ENCODE data around the gene CAMTA2. TPM values are rescaled to one million over a fixed set of nuclear protein-coding genes. Genes with fewer than 3 reads are reported as not detected.

CAMTA2 gene
- total RNA-seq, 1 experiment from 2014 or later: 51.1 TPM

- no TSS peak for BruUV-seq (replicated peaks)
- peaks cover 18% of the 10 kb centered on the region for H4K20me1 ChIP-seq (ENCODE audit: insufficient read depth)
- peaks cover 28% of the 10 kb centered on the region for H3K4me1 ChIP-seq (replicated peaks; ENCODE audit: insufficient read depth)
- H3K36me3 ChIP-seq (ENCODE audit: low read depth): peaks cover 13% of the 10 kb centered on the region
- POLR2A ChIA-PET (ENCODE audit: unreplicated experiment): interaction anchor here (0.7 kb wide), 1 partner anchor 24 kb away, joined by 4 read pairs; no protein-coding TSS in a partner anchor
- peak within 1 kb of the TSS; percentile 98 for H2AFZ ChIP-seq
- H3K79me2 ChIP-seq (ENCODE audit: low read depth): peaks cover 34% of the 10 kb centered on the region
- H3F3A ChIP-seq (ENCODE audit: insufficient read depth, low read depth): peaks cover 60% of the 10 kb centered on the region
- intact Hi-C loops (cut with micrococcal nuclease; ENCODE audit: unreplicated experiment): no loop called here
- no peaks in the 10 kb centered on the region for H3K9me2 ChIP-seq (ENCODE audit: insufficient read depth)
- no peaks in the 10 kb centered on the region for H3K9me3 ChIP-seq (ENCODE audit: insufficient read depth, low read depth)
- TF ChIP-seq EZH2 (IDR thresholded peaks at IDR 0.05; ENCODE audit: low read depth): no peak
- no peak for TF ChIP-seq CTCF (conservative IDR thresholded peaks at IDR 0.05)
- no peak for DNase-seq
- peak within 1 kb of the TSS; percentile 84 for H3K4me2 ChIP-seq
- peak within 1 kb of the TSS; percentile 99 for H3K27ac ChIP-seq
- peak within 1 kb of the TSS; percentile 78 for H3K4me3 ChIP-seq
- CTCF ChIA-PET: interaction anchor here (0.5 kb wide), 1 partner anchor 111 kb away, joined by 3 read pairs; no protein-coding TSS in a partner anchor
- no peaks in the 10 kb centered on the region for H3K27me3 ChIP-seq (ENCODE audit: insufficient read depth, low read depth)
Measured at GRCh38 chr17:4950746-4951204, 36.7 kb downstream of the CAMTA2 start, which contains the start of gene ENO3. Gene ENO3, plus strand, starts transcription at chr17:4951119. Its CDS starts 711 bp downstream, at chr17:4951830.

GRCh38 chr17:4950075-4950745, 37.3 kb downstream of the CAMTA2 start:
- BruUV-seq (replicated peaks): TSS peak; percentile 69
- Histone ChIP-seq H3K9me2 (ENCODE audit: insufficient read depth) (no peaks in the 10 kb centered on the region), H3K9me3 (ENCODE audit: insufficient read depth, low read depth) (no peaks in the 10 kb centered on the region), H3K36me3 (ENCODE audit: low read depth) (peaks cover 17% of the 10 kb centered on the region), H2AFZ (peak overlapping the region; percentile 98), H3K4me2 (peak overlapping the region; percentile 84), H3K27ac (peak overlapping the region; percentile 99), H4K20me1 (ENCODE audit: insufficient read depth) (peaks cover 24% of the 10 kb centered on the region), H3K4me1 (replicated peaks; ENCODE audit: insufficient read depth) (peaks cover 33% of the 10 kb centered on the region), H3F3A (ENCODE audit: insufficient read depth, low read depth) (peaks cover 65% of the 10 kb centered on the region), H3K4me3 (peak overlapping the region; percentile 78), H3K27me3 (ENCODE audit: insufficient read depth, low read depth) (no peaks in the 10 kb centered on the region), H3K79me2 (ENCODE audit: low read depth) (peaks cover 39% of the 10 kb centered on the region)
- no peak for TF ChIP-seq CTCF (conservative IDR thresholded peaks at IDR 0.05)
- TF ChIP-seq EZH2 (IDR thresholded peaks at IDR 0.05; ENCODE audit: low read depth): no peak
- POLR2A ChIA-PET (ENCODE audit: unreplicated experiment): interaction anchor here (0.7 kb wide), 1 partner anchor 160 kb away, joined by 9 read pairs; no protein-coding TSS in a partner anchor
- CTCF ChIA-PET: interaction anchor here (0.6 to 0.9 kb wide), 2 partner anchors 15 to 469 kb away, joined by 3 read pairs; partner anchors contain the start of genes NUP88 and RPAIN
- intact Hi-C loops (cut with micrococcal nuclease; ENCODE audit: unreplicated experiment): no loop called here
- DNase-seq: peak in 1 of 2 experiments; percentile 53

- peak overlapping the region; percentile 74 for H2AFZ ChIP-seq
- BruUV-seq (replicated peaks): no TSS peak
- no peaks in the 10 kb centered on the region for H3K27me3 ChIP-seq (ENCODE audit: insufficient read depth, low read depth)
- H3K4me3 ChIP-seq: peak overlapping the region; percentile 99
- H3K4me1 ChIP-seq (replicated peaks; ENCODE audit: insufficient read depth): peaks cover 39% of the 10 kb centered on the region
- intact Hi-C loops (cut with micrococcal nuclease; ENCODE audit: unreplicated experiment): loop anchor here (1.0 to 10.0 kb wide), 5 partner anchors 9 to 239 kb away; partner anchors contain the start of genes ARRB2, MINK1, RNF167 and SLC25A11
- TF ChIP-seq CTCF (conservative IDR thresholded peaks at IDR 0.05) (no peak), EZH2 (IDR thresholded peaks at IDR 0.05; ENCODE audit: low read depth) (no peak)
- CTCF ChIA-PET: interaction anchor here (0.6 to 0.9 kb wide), 3 partner anchors 15 to 470 kb away, joined by 3 read pairs; partner anchors contain the start of genes NUP88 and RPAIN
- H3F3A ChIP-seq (ENCODE audit: insufficient read depth, low read depth): peaks cover 72% of the 10 kb centered on the region
- peaks cover 21% of the 10 kb centered on the region for H3K36me3 ChIP-seq (ENCODE audit: low read depth)
- peak; percentile 73 to 94 for DNase-seq
- H3K4me2 ChIP-seq: peak overlapping the region; percentile 84
- H3K9me2 ChIP-seq (ENCODE audit: insufficient read depth): no peaks in the 10 kb centered on the region
- peak overlapping the region; percentile 99 for H3K27ac ChIP-seq
- H3K79me2 ChIP-seq (ENCODE audit: low read depth): peaks cover 46% of the 10 kb centered on the region
- POLR2A ChIA-PET (ENCODE audit: unreplicated experiment): interaction anchor here (0.6 to 3.0 kb wide), 4 partner anchors 18 to 270 kb away, joined by 3 to 42 read pairs (median 6); partner anchors contain the start of gene SPAG7
- no peaks in the 10 kb centered on the region for H3K9me3 ChIP-seq (ENCODE audit: insufficient read depth, low read depth)
- H4K20me1 ChIP-seq (ENCODE audit: insufficient read depth): peaks cover 30% of the 10 kb centered on the region
Measured at GRCh38 chr17:4949321-4950074, 38.0 kb downstream of the CAMTA2 start.
